A549 (cell line): Measurements from ENCODE around the gene CD7.

Source experiments
- CHD4 ChIP-seq: fragments of 200-600 bp; sonication (generic); IDR thresholded peaks from 2 replicates; pipeline ENCODE4 v1.6.1; 2016; ENCODE audit warnings: antibody characterized with exemption, mild to moderate bottlenecking, borderline replicate concordance
- JUN ChIP-seq, 2 experiments: fragments of >200 bp; sonication (Bioruptor Twin); formaldehyde crosslinking; IDR thresholded peaks; 2 replicates in 1 of 2; 3 replicates in 1 of 2; pipeline ENCODE4 v1.6.1; 2016 to 2017
- POLR2A ChIP-seq: IDR thresholded peaks from 2 replicates; pipeline ENCODE4 v1.6.1; 2012; ENCODE audit warnings: mild to moderate bottlenecking, low read length
- RAD21 ChIP-seq, 2 experiments: fragments of >200 bp in 1 of 2; sonication (Bioruptor Twin) in 1 of 2; formaldehyde crosslinking in 1 of 2; IDR thresholded peaks in 1 of 2; conservative IDR thresholded peaks in 1 of 2; 2 replicates in 1 of 2; 3 replicates in 1 of 2; pipeline ENCODE4 v1.6.1; 2012 to 2018; ENCODE audit warnings: inconsistent platforms in 1 of 2
- TF ChIP-seq, protein P1 (sequence below): fragments of >200 bp; sonication (Bioruptor Twin); formaldehyde crosslinking; IDR thresholded peaks from 3 replicates; pipeline ENCODE4 v1.5.1; 2016
- TF ChIP-seq, protein P2 (sequence below): fragments of 450-650 bp; IDR thresholded peaks from 2 replicates; pipeline ENCODE4 v1.6.1; 2014; ENCODE audit warnings: antibody characterized with exemption

DNA sequence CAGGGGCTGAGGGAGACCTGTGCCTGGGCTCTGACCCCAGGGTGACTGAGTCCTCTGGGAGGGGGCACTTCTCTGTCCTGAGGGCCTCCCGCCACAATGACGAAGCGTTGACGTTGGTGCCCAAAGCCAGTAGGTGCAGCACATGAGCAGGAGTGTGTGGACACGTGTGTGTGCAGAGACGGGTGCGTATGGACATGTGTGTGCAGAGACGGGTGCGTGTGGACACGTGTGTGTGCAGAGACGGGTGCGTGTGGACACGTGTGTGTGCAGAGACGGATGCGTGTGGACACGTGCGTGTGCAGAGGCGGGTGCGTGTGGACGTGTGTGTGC, 726 bp upstream of the CD7 start:
- TF ChIP-seq JUN (IDR thresholded peaks at IDR 0.05): no peak
- TF ChIP-seq CHD4: no peak
- TF ChIP-seq, protein P1, sequence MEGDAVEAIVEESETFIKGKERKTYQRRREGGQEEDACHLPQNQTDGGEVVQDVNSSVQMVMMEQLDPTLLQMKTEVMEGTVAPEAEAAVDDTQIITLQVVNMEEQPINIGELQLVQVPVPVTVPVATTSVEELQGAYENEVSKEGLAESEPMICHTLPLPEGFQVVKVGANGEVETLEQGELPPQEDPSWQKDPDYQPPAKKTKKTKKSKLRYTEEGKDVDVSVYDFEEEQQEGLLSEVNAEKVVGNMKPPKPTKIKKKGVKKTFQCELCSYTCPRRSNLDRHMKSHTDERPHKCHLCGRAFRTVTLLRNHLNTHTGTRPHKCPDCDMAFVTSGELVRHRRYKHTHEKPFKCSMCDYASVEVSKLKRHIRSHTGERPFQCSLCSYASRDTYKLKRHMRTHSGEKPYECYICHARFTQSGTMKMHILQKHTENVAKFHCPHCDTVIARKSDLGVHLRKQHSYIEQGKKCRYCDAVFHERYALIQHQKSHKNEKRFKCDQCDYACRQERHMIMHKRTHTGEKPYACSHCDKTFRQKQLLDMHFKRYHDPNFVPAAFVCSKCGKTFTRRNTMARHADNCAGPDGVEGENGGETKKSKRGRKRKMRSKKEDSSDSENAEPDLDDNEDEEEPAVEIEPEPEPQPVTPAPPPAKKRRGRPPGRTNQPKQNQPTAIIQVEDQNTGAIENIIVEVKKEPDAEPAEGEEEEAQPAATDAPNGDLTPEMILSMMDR: no peak
- TF ChIP-seq RAD21 (conservative IDR thresholded peaks at IDR 0.05 in 1 of 2, IDR thresholded peaks at IDR 0.05 in 1 of 2): no peak
- TF ChIP-seq, protein P2, sequence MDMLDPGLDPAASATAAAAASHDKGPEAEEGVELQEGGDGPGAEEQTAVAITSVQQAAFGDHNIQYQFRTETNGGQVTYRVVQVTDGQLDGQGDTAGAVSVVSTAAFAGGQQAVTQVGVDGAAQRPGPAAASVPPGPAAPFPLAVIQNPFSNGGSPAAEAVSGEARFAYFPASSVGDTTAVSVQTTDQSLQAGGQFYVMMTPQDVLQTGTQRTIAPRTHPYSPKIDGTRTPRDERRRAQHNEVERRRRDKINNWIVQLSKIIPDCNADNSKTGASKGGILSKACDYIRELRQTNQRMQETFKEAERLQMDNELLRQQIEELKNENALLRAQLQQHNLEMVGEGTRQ: no peak
- TF ChIP-seq POLR2A: no peak
